Mesothelial cell of epicardium (in vitro differentiated cells): ENCODE results near the gene IFNL2. TPM values are rescaled to one million over a fixed set of nuclear protein-coding genes. Genes with fewer than 3 reads are reported as not detected.

Experiments used
- DNase-seq, 2 experiments: peaks; one replicate each; pipeline ENCODE4 v3.0.0; 2021; ENCODE audit warnings: low spot score in 2 of 2; ENCODE audit not compliant: unreplicated experiment in 2 of 2
- H3K27ac Mint-ChIP-seq: 2 replicates; pipeline ENCODE4 v1.8.0; 2021; ENCODE audit warnings: mixed read lengths
- H3K27me3 Mint-ChIP-seq: 2 replicates; pipeline ENCODE4 v1.8.0; 2021; ENCODE audit warnings: low read depth, mixed read lengths
- H3K36me3 Mint-ChIP-seq: 2 replicates; pipeline ENCODE4 v1.8.0; 2021; ENCODE audit warnings: mixed read lengths
- H3K4me1 Mint-ChIP-seq: 2 replicates; pipeline ENCODE4 v1.8.0; 2021; ENCODE audit warnings: mixed read lengths
- H3K4me3 Mint-ChIP-seq: 2 replicates; pipeline ENCODE4 v1.8.0; 2021; ENCODE audit warnings: mild to moderate bottlenecking, moderate library complexity, mixed read lengths
- H3K9me3 Mint-ChIP-seq: 2 replicates; pipeline ENCODE4 v1.8.0; 2021; ENCODE audit warnings: mixed read lengths
- total RNA-seq: library from RNA; stranded (reverse); gene quantifications from 3 replicates; pipeline ENCODE4 v1.2.1, GENCODE V29; 2021
- TF ChIP-seq, protein P1 (sequence below): fragments of 200-600 bp; sonication (generic); IDR thresholded peaks from one replicate; pipeline ENCODE4 v1.5.0; 2021; ENCODE audit warnings: antibody characterized with exemption; ENCODE audit not compliant: unreplicated experiment

Gene IFNL2
- total RNA-seq, 1 donor from 2014 or later, result not detected

DNA sequence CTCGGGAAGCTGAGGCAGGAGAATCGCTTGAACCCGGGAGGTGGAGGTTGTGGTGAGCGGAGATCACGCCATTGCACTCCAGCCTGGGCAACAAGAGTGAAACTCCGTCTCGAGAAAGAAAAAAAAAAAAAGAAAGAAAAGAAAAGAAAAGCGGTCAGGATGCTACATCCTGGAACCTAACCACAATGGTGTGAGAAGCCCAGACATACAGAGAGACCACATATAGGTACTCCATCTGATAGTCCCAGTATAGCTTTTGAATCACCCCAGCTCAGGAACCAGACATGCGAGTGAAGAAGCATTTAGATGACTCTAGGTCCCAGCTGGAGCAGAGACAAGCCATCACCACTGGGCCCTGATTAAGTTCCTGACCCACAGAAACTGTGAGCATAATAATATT lies 31.2 kb downstream of the IFNL2 start:
- no peaks in the 10 kb centered on the region for H3K36me3 Mint-ChIP-seq
- H3K27me3 Mint-ChIP-seq, result peaks cover 10% of the 10 kb centered on the region
- no peak overlapping the region for H3K27ac Mint-ChIP-seq
- TF ChIP-seq, protein P1, sequence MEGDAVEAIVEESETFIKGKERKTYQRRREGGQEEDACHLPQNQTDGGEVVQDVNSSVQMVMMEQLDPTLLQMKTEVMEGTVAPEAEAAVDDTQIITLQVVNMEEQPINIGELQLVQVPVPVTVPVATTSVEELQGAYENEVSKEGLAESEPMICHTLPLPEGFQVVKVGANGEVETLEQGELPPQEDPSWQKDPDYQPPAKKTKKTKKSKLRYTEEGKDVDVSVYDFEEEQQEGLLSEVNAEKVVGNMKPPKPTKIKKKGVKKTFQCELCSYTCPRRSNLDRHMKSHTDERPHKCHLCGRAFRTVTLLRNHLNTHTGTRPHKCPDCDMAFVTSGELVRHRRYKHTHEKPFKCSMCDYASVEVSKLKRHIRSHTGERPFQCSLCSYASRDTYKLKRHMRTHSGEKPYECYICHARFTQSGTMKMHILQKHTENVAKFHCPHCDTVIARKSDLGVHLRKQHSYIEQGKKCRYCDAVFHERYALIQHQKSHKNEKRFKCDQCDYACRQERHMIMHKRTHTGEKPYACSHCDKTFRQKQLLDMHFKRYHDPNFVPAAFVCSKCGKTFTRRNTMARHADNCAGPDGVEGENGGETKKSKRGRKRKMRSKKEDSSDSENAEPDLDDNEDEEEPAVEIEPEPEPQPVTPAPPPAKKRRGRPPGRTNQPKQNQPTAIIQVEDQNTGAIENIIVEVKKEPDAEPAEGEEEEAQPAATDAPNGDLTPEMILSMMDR, result no peak
- H3K9me3 Mint-ChIP-seq, result no peaks in the 10 kb centered on the region
- no peak for DNase-seq
- H3K4me3 Mint-ChIP-seq, result no peak overlapping the region
- H3K4me1 Mint-ChIP-seq, result peaks cover 21% of the 10 kb centered on the region

GRCh38 chr19:39299832-39300231 lies 31.6 kb downstream of the IFNL2 start:
- DNase-seq, result no peak
- Mint-ChIP-seq H3K27me3 (peaks cover 9% of the 10 kb centered on the region), H3K4me1 (peaks cover 25% of the 10 kb centered on the region), H3K4me3 (no peak overlapping the region), H3K9me3 (no peaks in the 10 kb centered on the region), H3K27ac (no peak overlapping the region), H3K36me3 (no peaks in the 10 kb centered on the region)
- TF ChIP-seq, protein P1, result no peak

GRCh38 chr19:39301021-39301420 lies 32.8 kb downstream of the IFNL2 start:
- H3K4me1 Mint-ChIP-seq, result peaks cover 37% of the 10 kb centered on the region
- H3K27ac Mint-ChIP-seq, result no peak overlapping the region
- no peak overlapping the region for H3K4me3 Mint-ChIP-seq
- no peaks in the 10 kb centered on the region for H3K36me3 Mint-ChIP-seq
- peaks cover 11% of the 10 kb centered on the region for H3K27me3 Mint-ChIP-seq
- no peaks in the 10 kb centered on the region for H3K9me3 Mint-ChIP-seq
- TF ChIP-seq, protein P1, result no peak
- no peak for DNase-seq

- no peak overlapping the region for H3K4me3 Mint-ChIP-seq
These were observed 33.4 kb downstream of the IFNL2 start for GRCh38 chr19:39301562-39301961.

DNA sequence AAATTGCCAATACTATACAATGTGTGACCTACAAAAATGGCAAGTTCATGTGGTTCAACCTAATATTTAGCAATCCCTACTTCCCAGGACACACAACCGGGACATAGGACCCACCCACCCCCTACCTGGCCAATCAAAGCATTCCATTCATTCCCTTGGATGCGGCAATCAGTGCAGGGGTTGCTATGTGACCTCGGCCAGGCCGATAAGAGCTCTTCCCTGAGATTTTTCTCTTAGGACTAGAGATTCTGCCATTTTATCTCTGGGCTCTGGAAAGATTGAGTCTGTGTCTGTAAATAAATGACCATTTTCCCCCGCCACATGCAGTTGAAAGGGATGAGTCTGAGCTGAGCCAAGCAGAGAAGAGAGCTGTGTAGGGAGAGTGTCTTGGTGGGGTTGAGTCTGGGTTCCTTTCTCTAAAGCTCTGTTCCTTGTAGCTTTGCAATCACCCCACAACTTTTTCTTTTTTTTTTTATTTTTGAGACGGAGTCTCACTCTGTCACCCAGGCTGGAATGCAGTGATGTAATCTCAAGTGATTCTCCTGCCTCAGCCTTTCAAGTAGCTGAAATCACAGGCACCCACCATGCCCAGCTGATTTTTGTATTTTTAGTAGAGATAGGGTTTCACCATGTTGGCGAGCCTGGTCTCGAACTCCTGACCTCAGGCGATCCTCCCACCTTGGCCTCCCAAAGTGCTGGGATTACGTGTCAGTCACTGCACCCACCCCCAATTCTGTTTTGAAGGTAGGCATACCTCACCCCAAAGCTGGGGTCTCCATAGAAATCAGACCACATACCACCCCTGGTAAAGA lies 35.4 kb downstream of the IFNL2 start:
- Mint-ChIP-seq H3K27ac (peak overlapping the region; percentile 95), H3K4me3 (no peak overlapping the region), H3K27me3 (peaks cover 22% of the 10 kb centered on the region), H3K9me3 (no peaks in the 10 kb centered on the region), H3K36me3 (no peaks in the 10 kb centered on the region), H3K4me1 (peaks cover 49% of the 10 kb centered on the region)
- TF ChIP-seq, protein P1, result no peak
- no peak for DNase-seq

More at GRCh38 chr19:39301562-39301961, 33.4 kb downstream of the IFNL2 start:
- no peak for DNase-seq
- peaks cover 43% of the 10 kb centered on the region for H3K4me1 Mint-ChIP-seq
- no peak overlapping the region for H3K27ac Mint-ChIP-seq
- H3K36me3 Mint-ChIP-seq, result no peaks in the 10 kb centered on the region
- TF ChIP-seq, protein P1, result no peak
- no peaks in the 10 kb centered on the region for H3K9me3 Mint-ChIP-seq
- H3K27me3 Mint-ChIP-seq, result peaks cover 15% of the 10 kb centered on the region
